ENCODE data around the gene VRTN. TPM values are rescaled to one million over a fixed set of nuclear protein-coding genes. Genes with fewer than 3 reads are reported as not detected.

VRTN gene
- total and polyA plus RNA-seq, 2 of the 13 experiments (the other 11 are each of a cell fraction or from before 2014, with no cell fraction given): not detected

DNA sequence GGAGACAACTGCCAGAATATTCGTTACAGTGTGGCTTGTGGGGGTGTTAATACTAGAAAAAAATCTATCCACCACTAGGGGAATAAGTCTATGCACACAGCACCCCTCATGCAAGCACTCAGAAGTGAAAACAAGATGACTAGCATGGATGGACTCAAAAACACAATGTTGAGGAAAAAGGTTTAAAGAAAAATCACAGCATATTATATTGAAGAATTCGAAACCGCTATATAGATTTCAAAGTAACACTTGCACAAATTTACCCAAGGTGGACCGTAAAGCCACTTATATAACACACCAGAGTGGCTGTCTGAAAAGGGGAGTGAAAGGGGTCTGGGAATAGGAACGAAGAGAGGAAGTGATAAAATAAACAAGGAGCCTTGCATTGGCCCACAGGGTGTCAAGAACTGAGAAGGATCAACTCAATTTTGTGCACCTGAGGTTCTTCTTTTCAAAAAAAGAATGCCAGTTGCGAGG, 46.1 kb upstream of the VRTN start (continued):
- TF ChIP-seq, protein P1, sequence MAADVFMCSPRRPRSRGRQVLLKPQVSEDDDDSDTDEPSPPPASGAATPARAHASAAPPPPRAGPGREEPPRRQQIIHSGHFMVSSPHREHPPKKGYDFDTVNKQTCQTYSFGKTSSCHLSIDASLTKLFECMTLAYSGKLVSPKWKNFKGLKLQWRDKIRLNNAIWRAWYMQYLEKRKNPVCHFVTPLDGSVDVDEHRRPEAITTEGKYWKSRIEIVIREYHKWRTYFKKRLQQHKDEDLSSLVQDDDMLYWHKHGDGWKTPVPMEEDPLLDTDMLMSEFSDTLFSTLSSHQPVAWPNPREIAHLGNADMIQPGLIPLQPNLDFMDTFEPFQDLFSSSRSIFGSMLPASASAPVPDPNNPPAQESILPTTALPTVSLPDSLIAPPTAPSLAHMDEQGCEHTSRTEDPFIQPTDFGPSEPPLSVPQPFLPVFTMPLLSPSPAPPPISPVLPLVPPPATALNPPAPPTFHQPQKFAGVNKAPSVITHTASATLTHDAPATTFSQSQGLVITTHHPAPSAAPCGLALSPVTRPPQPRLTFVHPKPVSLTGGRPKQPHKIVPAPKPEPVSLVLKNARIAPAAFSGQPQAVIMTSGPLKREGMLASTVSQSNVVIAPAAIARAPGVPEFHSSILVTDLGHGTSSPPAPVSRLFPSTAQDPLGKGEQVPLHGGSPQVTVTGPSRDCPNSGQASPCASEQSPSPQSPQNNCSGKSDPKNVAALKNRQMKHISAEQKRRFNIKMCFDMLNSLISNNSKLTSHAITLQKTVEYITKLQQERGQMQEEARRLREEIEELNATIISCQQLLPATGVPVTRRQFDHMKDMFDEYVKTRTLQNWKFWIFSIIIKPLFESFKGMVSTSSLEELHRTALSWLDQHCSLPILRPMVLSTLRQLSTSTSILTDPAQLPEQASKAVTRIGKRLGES (CRISPR knock-in tag; IDR thresholded peaks at IDR 0.05; ENCODE audit: borderline replicate concordance): no peak
- no peak for TF ChIP-seq NFATC3 (CRISPR knock-in tag; IDR thresholded peaks at IDR 0.05)
- no peak for TF ChIP-seq ZMAT3 (CRISPR knock-in tag; conservative IDR thresholded peaks at IDR 0.05)
- TF ChIP-seq SATB2 (CRISPR knock-in tag; IDR thresholded peaks at IDR 0.05): no peak
- TF ChIP-seq U2AF1 (optimal IDR thresholded peaks at IDR 0.05; ENCODE audit: low read depth, low read length): peak; percentile 66
- no peak for TF ChIP-seq ZNF44 (CRISPR knock-in tag; IDR thresholded peaks at IDR 0.05)
- TF ChIP-seq SRSF1 (optimal IDR thresholded peaks at IDR 0.05; ENCODE audit: low read depth, low read length): no peak
- peak; percentile 27; the same call in 1 of the 2 replicates for TF ChIP-seq CHD4 (IDR thresholded peaks at IDR 0.05; ENCODE audit: borderline replicate concordance, low read length)
- no peak for TF ChIP-seq CENPT (CRISPR knock-in tag; IDR thresholded peaks at IDR 0.05; ENCODE audit: low read depth)
- TF ChIP-seq HNRNPLL (IDR thresholded peaks at IDR 0.05; ENCODE audit: low read depth, low read length, poor library complexity, severe bottlenecking): no peak
- TF ChIP-seq REXO4 (CRISPR knock-in tag; IDR thresholded peaks at IDR 0.05; ENCODE audit: borderline replicate concordance): no peak
- TF ChIP-seq HDAC1 (CRISPR knock-in tag; IDR thresholded peaks at IDR 0.05): peak; percentile 3; the same call in 1 of the 2 replicates
- TF ChIP-seq, protein P2, sequence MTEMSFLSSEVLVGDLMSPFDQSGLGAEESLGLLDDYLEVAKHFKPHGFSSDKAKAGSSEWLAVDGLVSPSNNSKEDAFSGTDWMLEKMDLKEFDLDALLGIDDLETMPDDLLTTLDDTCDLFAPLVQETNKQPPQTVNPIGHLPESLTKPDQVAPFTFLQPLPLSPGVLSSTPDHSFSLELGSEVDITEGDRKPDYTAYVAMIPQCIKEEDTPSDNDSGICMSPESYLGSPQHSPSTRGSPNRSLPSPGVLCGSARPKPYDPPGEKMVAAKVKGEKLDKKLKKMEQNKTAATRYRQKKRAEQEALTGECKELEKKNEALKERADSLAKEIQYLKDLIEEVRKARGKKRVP (CRISPR knock-in tag; IDR thresholded peaks at IDR 0.05): 0 out of 4 replicates have a peak, but pooled peaks of 1 of the 2 experiments have one; percentile 13
- TF ChIP-seq SP5 (CRISPR knock-in tag; IDR thresholded peaks at IDR 0.05; ENCODE audit: borderline replicate concordance, low read depth): no peak
- TF ChIP-seq EED (CRISPR knock-in tag; IDR thresholded peaks at IDR 0.05): no peak
- TF ChIP-seq ZNF333 (CRISPR knock-in tag; IDR thresholded peaks at IDR 0.05; ENCODE audit: borderline replicate concordance): no peak
- TF ChIP-seq, protein P3, sequence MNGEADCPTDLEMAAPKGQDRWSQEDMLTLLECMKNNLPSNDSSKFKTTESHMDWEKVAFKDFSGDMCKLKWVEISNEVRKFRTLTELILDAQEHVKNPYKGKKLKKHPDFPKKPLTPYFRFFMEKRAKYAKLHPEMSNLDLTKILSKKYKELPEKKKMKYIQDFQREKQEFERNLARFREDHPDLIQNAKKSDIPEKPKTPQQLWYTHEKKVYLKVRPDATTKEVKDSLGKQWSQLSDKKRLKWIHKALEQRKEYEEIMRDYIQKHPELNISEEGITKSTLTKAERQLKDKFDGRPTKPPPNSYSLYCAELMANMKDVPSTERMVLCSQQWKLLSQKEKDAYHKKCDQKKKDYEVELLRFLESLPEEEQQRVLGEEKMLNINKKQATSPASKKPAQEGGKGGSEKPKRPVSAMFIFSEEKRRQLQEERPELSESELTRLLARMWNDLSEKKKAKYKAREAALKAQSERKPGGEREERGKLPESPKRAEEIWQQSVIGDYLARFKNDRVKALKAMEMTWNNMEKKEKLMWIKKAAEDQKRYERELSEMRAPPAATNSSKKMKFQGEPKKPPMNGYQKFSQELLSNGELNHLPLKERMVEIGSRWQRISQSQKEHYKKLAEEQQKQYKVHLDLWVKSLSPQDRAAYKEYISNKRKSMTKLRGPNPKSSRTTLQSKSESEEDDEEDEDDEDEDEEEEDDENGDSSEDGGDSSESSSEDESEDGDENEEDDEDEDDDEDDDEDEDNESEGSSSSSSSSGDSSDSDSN (CRISPR knock-in tag; IDR thresholded peaks at IDR 0.05): no peak
- no peak for TF ChIP-seq ZNF225 (CRISPR knock-in tag; IDR thresholded peaks at IDR 0.05)
- TF ChIP-seq FOXP1 (IDR thresholded peaks at IDR 0.05): no peak
- no peak for TF ChIP-seq FOXP1 (CRISPR knock-in tag; IDR thresholded peaks at IDR 0.05)
- TF ChIP-seq NR2F2 (IDR thresholded peaks at IDR 0.05; ENCODE audit: borderline replicate concordance, low read depth): no peak
- TF ChIP-seq XRCC5 (optimal IDR thresholded peaks at IDR 0.05; ENCODE audit: low read length): no peak
- no peak for TF ChIP-seq ZNF383 (CRISPR knock-in tag; IDR thresholded peaks at IDR 0.05; ENCODE audit: borderline replicate concordance)
- no peak for TF ChIP-seq TEAD2 (CRISPR knock-in tag; IDR thresholded peaks at IDR 0.05)
- TF ChIP-seq SIN3B (IDR thresholded peaks at IDR 0.05; ENCODE audit: low read length): no peak
- TF ChIP-seq CEBPG (CRISPR knock-in tag; IDR thresholded peaks at IDR 0.05): no peak
- no peak for TF ChIP-seq TP53 (CRISPR knock-in tag; conservative IDR thresholded peaks at IDR 0.05)
- TF ChIP-seq, protein P4, sequence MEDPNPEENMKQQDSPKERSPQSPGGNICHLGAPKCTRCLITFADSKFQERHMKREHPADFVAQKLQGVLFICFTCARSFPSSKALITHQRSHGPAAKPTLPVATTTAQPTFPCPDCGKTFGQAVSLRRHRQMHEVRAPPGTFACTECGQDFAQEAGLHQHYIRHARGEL (CRISPR knock-in tag; IDR thresholded peaks at IDR 0.05): no peak

Data from HepG2 (cell line).